IMR-90 (cell line): ENCODE measurements around the gene ALKAL2.

Experiments
- CEBPB ChIP-seq: IDR thresholded peaks from 2 replicates; pipeline ENCODE4 v1.6.1; 2012; ENCODE audit warnings: low read depth, low read length, improper control_type of control experiment
- POLR2A ChIP-seq: IDR thresholded peaks from 2 replicates; pipeline ENCODE4 v1.6.1; 2012; ENCODE audit warnings: mild to moderate bottlenecking, low read depth, low read length
- RAD21 ChIP-seq: IDR thresholded peaks from 2 replicates; pipeline ENCODE4 v1.6.1; 2012; ENCODE audit warnings: low read length, improper control_type of control experiment
- RCOR1 ChIP-seq: IDR thresholded peaks from 2 replicates; pipeline ENCODE4 v1.6.1; 2012; ENCODE audit warnings: mild to moderate bottlenecking, low read length, improper control_type of control experiment; ENCODE audit not compliant: insufficient replicate concordance
- RFX5 ChIP-seq: IDR thresholded peaks from 2 replicates; pipeline ENCODE4 v1.8.0; 2012; ENCODE audit warnings: low read depth, mild to moderate bottlenecking, low read length, moderate library complexity
- SMC3 ChIP-seq: fragments of 150-350 bp; IDR thresholded peaks from 2 replicates; pipeline ENCODE4 v1.6.1; 2016; ENCODE audit warnings: low read depth, mild to moderate bottlenecking, antibody characterized with exemption, low read length, moderate library complexity
- USF2 ChIP-seq: fragments of 150-350 bp; IDR thresholded peaks from 2 replicates; pipeline ENCODE4 v1.6.1; 2017; ENCODE audit warnings: mild to moderate bottlenecking, antibody characterized with exemption, low read length, low read depth
- TF ChIP-seq, protein P1 (sequence below): conservative IDR thresholded peaks from 2 replicates; pipeline ENCODE4 v1.5.1; 2012; ENCODE audit warnings: mild to moderate bottlenecking, low read depth, low read length, improper control_type of control experiment

GRCh38 chr2:309954-310510 is 22.1 kb upstream of the ALKAL2 start:
- no peak for TF ChIP-seq RAD21
- TF ChIP-seq, protein P1, sequence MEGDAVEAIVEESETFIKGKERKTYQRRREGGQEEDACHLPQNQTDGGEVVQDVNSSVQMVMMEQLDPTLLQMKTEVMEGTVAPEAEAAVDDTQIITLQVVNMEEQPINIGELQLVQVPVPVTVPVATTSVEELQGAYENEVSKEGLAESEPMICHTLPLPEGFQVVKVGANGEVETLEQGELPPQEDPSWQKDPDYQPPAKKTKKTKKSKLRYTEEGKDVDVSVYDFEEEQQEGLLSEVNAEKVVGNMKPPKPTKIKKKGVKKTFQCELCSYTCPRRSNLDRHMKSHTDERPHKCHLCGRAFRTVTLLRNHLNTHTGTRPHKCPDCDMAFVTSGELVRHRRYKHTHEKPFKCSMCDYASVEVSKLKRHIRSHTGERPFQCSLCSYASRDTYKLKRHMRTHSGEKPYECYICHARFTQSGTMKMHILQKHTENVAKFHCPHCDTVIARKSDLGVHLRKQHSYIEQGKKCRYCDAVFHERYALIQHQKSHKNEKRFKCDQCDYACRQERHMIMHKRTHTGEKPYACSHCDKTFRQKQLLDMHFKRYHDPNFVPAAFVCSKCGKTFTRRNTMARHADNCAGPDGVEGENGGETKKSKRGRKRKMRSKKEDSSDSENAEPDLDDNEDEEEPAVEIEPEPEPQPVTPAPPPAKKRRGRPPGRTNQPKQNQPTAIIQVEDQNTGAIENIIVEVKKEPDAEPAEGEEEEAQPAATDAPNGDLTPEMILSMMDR, result no peak
- no peak for TF ChIP-seq POLR2A
- no peak for TF ChIP-seq RFX5
- no peak for TF ChIP-seq CEBPB
- TF ChIP-seq RCOR1, result no peak
- no peak for TF ChIP-seq SMC3
- no peak for TF ChIP-seq USF2
